ENCODE data around the gene NIF3L1.
A peak's percentile ranks its signal among the peaks of the same experiment; 100 is the strongest.
"Not testable (repeated sequence)": the region's sequence is repeated elsewhere in the genome, so short reads cannot be mapped to it uniquely, and the experiment has no call there.

NIF3L1 gene

GRCh38 chr2:200871151-200871550 is 18.0 kb upstream of the NIF3L1 start:
- DNase-seq (ENCODE audit: low spot score), result no peak
- TF ChIP-seq CTCF (IDR thresholded peaks at IDR 0.05; ENCODE audit: extremely low read depth, insufficient read depth, missing control alignments), result no peak
- in situ Hi-C loops (cut with MboI; ENCODE audit: low pct_unique_long_range_greater_than_20kb, low sequenced_read_pairs, unreplicated experiment), result no loop called here

GRCh38 chr2:200873560-200873959 is 15.6 kb upstream of the NIF3L1 start:
- DNase-seq (ENCODE audit: low spot score), result no peak
- no peak for TF ChIP-seq CTCF (IDR thresholded peaks at IDR 0.05; ENCODE audit: extremely low read depth, insufficient read depth, missing control alignments)
- in situ Hi-C loops (cut with MboI; ENCODE audit: low pct_unique_long_range_greater_than_20kb, low sequenced_read_pairs, unreplicated experiment), result no loop called here

DNA sequence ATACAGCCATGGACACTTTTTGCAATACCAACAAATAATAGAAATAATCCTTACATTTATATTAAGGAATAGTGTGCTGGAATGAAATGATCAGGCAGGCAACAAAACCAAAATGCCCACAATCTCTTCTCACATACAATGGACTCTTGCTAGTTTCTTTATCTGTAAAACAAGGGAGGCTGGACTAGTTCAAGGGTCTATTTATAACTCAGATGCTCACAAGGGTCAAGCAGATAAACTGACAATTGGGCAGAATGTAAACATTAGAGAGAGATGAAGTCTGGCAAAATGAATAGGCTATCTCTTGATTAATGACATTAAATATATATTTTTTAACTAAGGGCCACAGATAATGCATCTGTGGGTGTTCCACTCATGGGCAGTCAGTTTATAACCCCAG is 11.7 kb upstream of the NIF3L1 start:
- no peak for TF ChIP-seq CTCF (IDR thresholded peaks at IDR 0.05; ENCODE audit: extremely low read depth, insufficient read depth, missing control alignments)
- DNase-seq (ENCODE audit: low spot score), result no peak
- in situ Hi-C loops (cut with MboI; ENCODE audit: low pct_unique_long_range_greater_than_20kb, low sequenced_read_pairs, unreplicated experiment), result no loop called here

GRCh38 chr2:200878289-200878880 is 10.8 kb upstream of the NIF3L1 start:
- TF ChIP-seq CTCF (IDR thresholded peaks at IDR 0.05; ENCODE audit: extremely low read depth, insufficient read depth, missing control alignments), result no peak
- DNase-seq (ENCODE audit: low spot score), result no peak
- in situ Hi-C loops (cut with MboI; ENCODE audit: low pct_unique_long_range_greater_than_20kb, low sequenced_read_pairs, unreplicated experiment), result no loop called here

- DNase-seq (ENCODE audit: low spot score); in situ Hi-C loops (cut with MboI; ENCODE audit: low pct_unique_long_range_greater_than_20kb, low sequenced_read_pairs, unreplicated experiment): not testable (repeated sequence)
Measured at GRCh38 chr2:200881715-200882249, 7.4 kb upstream of the NIF3L1 start.

DNA sequence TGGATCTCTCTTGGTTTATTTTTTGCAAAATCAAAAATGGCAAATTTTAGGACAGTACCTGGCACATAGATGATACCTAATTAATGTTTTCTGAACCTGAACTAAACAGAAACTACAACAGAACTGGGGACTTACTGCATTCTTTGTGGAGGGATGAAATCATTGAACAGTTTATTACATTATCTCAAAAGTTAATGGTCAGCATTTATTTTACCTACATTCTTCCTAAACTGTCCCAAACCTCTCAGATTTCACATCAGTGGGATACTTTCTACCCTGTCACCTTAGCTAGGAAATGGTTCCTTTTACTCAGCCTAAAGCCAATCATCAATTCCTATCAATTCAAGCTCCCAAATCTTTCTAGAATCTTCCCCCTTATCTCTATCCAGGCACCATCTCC is 10.3 kb downstream of the NIF3L1 start:
- no peak for TF ChIP-seq CTCF (IDR thresholded peaks at IDR 0.05; ENCODE audit: extremely low read depth, insufficient read depth, missing control alignments)
- no peak for DNase-seq (ENCODE audit: low spot score)
- in situ Hi-C loops (cut with MboI; ENCODE audit: low pct_unique_long_range_greater_than_20kb, low sequenced_read_pairs, unreplicated experiment), result no loop called here

DNA sequence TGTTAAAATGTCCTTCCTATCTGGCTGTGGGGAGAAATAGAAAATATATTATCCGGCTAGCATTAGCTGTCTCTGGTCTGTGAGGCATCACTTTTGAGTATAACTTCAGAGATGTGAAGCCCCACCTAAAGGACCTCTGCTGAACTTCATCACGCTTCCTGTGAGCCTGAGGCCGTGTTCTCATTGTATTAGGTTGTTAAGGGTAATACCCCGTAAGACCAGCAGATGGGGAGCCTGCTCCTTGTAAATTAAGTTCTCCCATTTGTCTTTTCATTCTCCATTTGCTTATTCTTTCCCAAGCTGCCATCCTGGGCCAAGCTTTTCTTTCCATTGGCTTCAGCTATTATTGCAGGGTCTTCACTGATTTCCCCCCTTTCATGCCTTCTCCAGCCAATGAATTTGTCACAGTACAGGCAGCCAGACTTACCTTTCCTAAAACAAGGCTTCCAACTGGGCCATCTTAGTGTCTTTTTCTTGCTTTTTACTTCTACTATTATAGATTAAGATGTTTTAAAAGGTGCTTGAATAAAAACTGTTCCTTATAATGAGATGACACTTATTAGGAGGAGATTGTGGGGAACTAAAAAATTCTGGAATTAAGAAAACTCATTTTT is 12.4 kb downstream of the NIF3L1 start:
- in situ Hi-C loops (cut with MboI; ENCODE audit: low pct_unique_long_range_greater_than_20kb, low sequenced_read_pairs, unreplicated experiment), result loop anchor here (10.0 kb wide), 2 partner anchors 173 to 333 kb away; partner anchors contain the start of genes HYCC2 and NDUFB3
- TF ChIP-seq CTCF (IDR thresholded peaks at IDR 0.05; ENCODE audit: extremely low read depth, insufficient read depth, missing control alignments), result peak; percentile 75
- DNase-seq (ENCODE audit: low spot score), result peak; percentile 82

Measured in GM13977 (cell line).